OCI-LY1 (cell line): ENCODE results near the gene WDSUB1.

ENCODE experiments used
- EZH2 ChIP-seq: fragments of 200-600 bp; sonication (generic), shearing (Covaris generic); IDR thresholded peaks from 2 replicates; pipeline ENCODE4 v1.8.0; 2017; ENCODE audit warnings: borderline replicate concordance, mixed run types, mild to moderate bottlenecking, antibody characterized with exemption, low read length, moderate library complexity, mixed read lengths
- TF ChIP-seq, protein P1 (sequence below): fragments of 200-600 bp; sonication (generic), shearing (Covaris generic); IDR thresholded peaks from 2 replicates; pipeline ENCODE4 v1.5.1; 2017; ENCODE audit warnings: mild to moderate bottlenecking, antibody characterized with exemption, low read length, moderate library complexity, mixed read lengths

- TF ChIP-seq, protein P1, sequence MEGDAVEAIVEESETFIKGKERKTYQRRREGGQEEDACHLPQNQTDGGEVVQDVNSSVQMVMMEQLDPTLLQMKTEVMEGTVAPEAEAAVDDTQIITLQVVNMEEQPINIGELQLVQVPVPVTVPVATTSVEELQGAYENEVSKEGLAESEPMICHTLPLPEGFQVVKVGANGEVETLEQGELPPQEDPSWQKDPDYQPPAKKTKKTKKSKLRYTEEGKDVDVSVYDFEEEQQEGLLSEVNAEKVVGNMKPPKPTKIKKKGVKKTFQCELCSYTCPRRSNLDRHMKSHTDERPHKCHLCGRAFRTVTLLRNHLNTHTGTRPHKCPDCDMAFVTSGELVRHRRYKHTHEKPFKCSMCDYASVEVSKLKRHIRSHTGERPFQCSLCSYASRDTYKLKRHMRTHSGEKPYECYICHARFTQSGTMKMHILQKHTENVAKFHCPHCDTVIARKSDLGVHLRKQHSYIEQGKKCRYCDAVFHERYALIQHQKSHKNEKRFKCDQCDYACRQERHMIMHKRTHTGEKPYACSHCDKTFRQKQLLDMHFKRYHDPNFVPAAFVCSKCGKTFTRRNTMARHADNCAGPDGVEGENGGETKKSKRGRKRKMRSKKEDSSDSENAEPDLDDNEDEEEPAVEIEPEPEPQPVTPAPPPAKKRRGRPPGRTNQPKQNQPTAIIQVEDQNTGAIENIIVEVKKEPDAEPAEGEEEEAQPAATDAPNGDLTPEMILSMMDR, result no peak
- TF ChIP-seq EZH2, result no peak
These were observed 62.3 kb downstream of the WDSUB1 start for GRCh38 chr2:159224061-159224813.
